NCI-H1105 treated with DMSO at 0.1 percent for 48 hours (cell line): Measurements from ENCODE around the gene NR2F1.

Source experiments
- DNase-seq: peaks from one replicate; lab custom pipeline; 2025; lab: John Stamatoyannopoulos, UW

The NR2F1 gene

GRCh38 chr5:93591323-93591945, 8.4 kb downstream of the NR2F1 start:
- DNase-seq, result no peak

GRCh38 chr5:93592883-93593282, 9.9 kb downstream of the NR2F1 start:
- no peak for DNase-seq

GRCh38 chr5:93593476-93594131, 10.6 kb downstream of the NR2F1 start:
- DNase-seq, result no peak

GRCh38 chr5:93594591-93595419, 11.8 kb downstream of the NR2F1 start:
- no peak for DNase-seq

- DNase-seq, result no peak
These were observed 12.6 kb downstream of the NR2F1 start for GRCh38 chr5:93595420-93596147.

- DNase-seq, result no peak
These were observed 13.3 kb downstream of the NR2F1 start for GRCh38 chr5:93596310-93596675.

GRCh38 chr5:93596676-93597490, 13.9 kb downstream of the NR2F1 start:
- DNase-seq, result no peak

- no peak for DNase-seq
These were observed 15.3 kb downstream of the NR2F1 start for GRCh38 chr5:93598091-93599000.

GRCh38 chr5:93599001-93599379, 16.0 kb downstream of the NR2F1 start:
- DNase-seq, result no peak

- no peak for DNase-seq
These were observed 16.5 kb downstream of the NR2F1 start for GRCh38 chr5:93599399-93600120.

GRCh38 chr5:93600409-93601070, 17.5 kb downstream of the NR2F1 start:
- DNase-seq, result no peak

GRCh38 chr5:93601071-93601801, 18.2 kb downstream of the NR2F1 start:
- no peak for DNase-seq

- DNase-seq, result peak; percentile 13
These were observed 18.8 kb downstream of the NR2F1 start for GRCh38 chr5:93601802-93602155.

- DNase-seq, result peak; percentile 70
These were observed 19.4 kb downstream of the NR2F1 start for GRCh38 chr5:93602241-93603077.

GRCh38 chr5:93603078-93603792, 20.2 kb downstream of the NR2F1 start:
- no peak for DNase-seq

- DNase-seq, result peak; percentile 20
These were observed 21.0 kb downstream of the NR2F1 start for GRCh38 chr5:93603793-93604643.
